ENCODE measurements around the gene GPR108.

GRCh38 chr19:6767357-6768235 is 30.2 kb upstream of the GPR108 start, which contains the start of gene SH2D3A:
- TF ChIP-seq PPARA (CRISPR knock-in tag; IDR thresholded peaks at IDR 0.05; ENCODE audit: borderline replicate concordance): no peak
- no peak for TF ChIP-seq ZFP30 (CRISPR knock-in tag; IDR thresholded peaks at IDR 0.05)

Measured in SK-N-SH treated with all-trans-retinoic acid at 6 μM for 48 hours (cell line).